Erythroblast (primary cell): ENCODE data around the gene ENGASE.
"Not testable (repeated sequence)": the region's sequence is repeated elsewhere in the genome, so short reads cannot be mapped to it uniquely, and the experiment has no call there.

ENCODE experiments used
- DNase-seq, 2 experiments: peaks; one replicate each; lab custom pipeline; 2025; lab: John Stamatoyannopoulos, UW
- GATA1 ChIP-seq: IDR thresholded peaks from 2 replicates; pipeline ENCODE4 v1.6.1; 2011; ENCODE audit warnings: low read depth, mild to moderate bottlenecking, control low read depth, low read length, moderate library complexity
- POLR2A ChIP-seq: IDR thresholded peaks from 2 replicates; pipeline ENCODE4 v1.6.1; 2011; ENCODE audit warnings: mild to moderate bottlenecking, low read length

Gene ENGASE

DNA sequence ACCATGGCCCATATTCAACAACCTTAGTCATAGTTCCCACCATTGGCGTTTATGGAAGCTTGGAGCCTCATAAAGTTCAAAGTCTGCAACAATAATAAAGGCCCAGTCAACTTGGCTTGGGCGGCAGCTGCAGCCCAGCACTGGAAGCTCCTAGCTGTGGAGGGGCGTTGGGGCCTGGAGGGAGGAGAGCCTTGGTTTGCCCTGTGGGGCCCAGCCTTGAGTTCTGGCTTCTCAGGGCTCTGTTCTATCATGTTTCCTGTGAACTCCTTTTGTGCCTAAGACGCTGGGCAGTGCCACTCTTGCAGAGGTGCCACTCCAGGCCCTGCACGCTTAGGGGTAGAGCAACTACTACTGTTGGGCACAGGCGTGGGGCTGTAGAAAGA, 927 bp upstream of the ENGASE start:
- no peak for TF ChIP-seq POLR2A
- TF ChIP-seq GATA1: no peak
- no peak for DNase-seq

DNA sequence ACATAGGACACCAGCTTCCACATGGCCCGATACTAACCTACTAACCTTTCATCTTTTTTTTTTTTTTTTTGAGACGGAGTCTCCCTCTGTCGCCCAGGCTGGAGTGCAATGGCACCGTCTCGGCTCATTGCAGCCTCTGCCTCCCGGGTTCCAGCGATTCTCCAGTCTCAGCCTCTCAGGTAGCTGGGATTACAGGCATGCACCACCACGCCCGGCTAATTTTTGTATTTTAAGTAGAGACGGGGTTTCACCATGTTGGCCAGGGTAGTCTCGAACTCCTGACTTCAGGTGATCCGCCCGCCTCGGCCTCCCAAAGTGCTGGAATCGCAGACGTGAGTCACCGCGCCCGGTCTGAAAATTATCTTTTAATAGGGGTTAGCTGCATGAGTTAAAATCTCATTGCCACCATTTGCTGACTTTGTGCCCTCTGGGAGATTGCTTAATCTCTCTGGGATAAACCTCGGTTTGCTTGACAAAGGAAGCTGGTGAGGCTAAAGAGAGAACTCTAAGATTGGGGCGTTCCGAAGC, 439 bp upstream of the ENGASE start:
- not testable (repeated sequence) for DNase-seq

DNA sequence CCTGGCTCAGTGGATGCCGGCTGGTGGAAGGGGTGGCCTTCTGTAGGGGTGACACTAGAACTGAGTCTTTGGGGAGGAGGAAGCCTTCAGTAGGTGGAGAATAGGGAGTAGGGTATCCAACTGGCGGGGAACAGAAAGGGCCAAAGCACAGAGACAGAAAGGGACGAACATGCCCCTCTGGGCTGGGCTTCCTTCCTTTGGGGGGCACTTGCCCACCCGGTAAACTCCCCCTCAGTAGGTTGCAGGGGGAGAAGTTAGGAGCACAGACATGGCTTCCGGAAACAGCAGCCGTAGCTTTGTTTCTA, 774 bp downstream of the ENGASE start:
- no peak for TF ChIP-seq POLR2A
- no peak for TF ChIP-seq GATA1
- DNase-seq: no peak

DNA sequence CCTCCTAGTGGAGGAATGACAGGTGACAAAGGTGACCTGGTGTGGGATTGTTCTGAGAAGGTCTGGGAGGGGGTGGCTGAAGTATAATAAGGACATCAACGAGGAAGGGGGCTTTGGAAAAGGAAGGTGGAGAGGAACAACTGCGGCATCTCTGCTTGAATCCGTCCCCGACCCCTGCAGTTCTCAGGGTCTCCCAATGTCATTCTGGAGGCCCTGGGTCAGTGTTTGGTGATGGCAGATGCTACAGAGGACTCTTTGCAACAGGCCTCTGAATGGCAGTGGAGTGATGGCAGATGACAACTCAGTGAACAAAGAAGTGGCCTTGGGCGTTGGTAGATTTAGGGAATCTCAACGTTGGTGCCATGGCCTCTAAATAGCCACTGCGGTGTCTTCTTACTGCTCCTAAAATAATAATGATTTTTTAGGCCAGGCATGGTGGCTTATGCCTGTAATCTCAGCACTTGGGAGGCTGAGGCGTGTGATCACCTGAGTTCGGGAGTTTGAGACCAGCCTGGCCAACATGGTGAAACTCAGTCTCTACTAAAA, 1.3 kb downstream of the ENGASE start:
- TF ChIP-seq POLR2A: no peak
- no peak for TF ChIP-seq GATA1

DNA sequence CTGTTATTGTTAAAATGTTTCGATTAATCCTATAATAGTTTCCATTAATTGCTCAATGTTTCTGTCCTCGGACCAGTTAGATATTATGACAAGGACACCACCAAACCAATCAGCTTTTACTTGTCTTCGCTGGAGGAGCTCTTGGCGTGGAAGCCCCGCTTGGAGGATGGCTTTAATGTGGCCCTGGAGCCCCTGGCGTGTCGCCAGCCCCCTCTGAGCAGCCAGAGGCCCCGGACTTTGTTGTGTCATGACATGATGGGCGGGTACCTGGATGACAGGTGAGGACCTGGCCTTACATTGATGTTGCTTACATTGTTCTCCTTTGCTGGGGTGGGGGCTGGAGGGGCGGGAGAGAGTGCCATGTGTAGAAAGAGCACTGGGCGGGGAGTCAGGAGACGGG, 3.0 kb downstream of the ENGASE start:
- no peak for DNase-seq
- no peak for TF ChIP-seq POLR2A
- TF ChIP-seq GATA1: no peak

More for the DNA sequence above, 1.3 kb downstream of the ENGASE start:
- no peak for DNase-seq

DNA sequence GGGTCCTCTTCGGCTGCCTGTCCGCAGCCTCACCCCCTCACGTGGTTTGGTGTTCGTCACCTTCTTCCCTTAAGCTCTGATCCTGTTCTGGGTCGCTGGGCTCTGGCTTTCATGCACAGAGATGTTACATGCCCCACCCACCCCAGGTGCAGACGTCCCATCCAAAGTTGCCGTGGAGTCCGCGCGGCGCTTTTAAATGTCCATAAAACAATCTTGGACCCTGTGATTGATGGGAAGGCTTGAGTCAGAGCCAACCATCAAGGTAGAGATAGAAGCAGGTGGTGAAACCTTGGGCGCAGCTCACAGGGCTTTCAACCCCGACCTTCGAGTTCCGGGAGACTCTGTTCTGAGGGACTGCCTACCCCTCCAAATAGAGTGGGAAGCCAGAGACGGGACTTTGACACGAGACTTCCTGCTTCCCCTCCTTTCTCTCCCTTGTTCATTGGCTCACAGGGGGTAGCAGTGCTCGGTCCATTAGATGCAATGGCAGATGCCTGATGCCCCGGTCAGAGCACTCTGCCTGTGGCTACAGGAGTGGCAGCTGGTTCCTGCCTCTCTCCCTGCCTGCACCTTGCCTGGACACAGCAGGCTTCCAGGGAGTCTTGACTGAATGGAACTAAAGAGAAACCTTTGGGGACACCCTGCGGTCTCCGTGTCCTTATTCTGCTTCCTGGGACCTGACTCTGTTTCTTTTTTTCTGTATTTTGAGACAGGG, 4.0 kb downstream of the ENGASE start:
- no peak for TF ChIP-seq GATA1
- no peak for TF ChIP-seq POLR2A
- no peak for DNase-seq

DNA sequence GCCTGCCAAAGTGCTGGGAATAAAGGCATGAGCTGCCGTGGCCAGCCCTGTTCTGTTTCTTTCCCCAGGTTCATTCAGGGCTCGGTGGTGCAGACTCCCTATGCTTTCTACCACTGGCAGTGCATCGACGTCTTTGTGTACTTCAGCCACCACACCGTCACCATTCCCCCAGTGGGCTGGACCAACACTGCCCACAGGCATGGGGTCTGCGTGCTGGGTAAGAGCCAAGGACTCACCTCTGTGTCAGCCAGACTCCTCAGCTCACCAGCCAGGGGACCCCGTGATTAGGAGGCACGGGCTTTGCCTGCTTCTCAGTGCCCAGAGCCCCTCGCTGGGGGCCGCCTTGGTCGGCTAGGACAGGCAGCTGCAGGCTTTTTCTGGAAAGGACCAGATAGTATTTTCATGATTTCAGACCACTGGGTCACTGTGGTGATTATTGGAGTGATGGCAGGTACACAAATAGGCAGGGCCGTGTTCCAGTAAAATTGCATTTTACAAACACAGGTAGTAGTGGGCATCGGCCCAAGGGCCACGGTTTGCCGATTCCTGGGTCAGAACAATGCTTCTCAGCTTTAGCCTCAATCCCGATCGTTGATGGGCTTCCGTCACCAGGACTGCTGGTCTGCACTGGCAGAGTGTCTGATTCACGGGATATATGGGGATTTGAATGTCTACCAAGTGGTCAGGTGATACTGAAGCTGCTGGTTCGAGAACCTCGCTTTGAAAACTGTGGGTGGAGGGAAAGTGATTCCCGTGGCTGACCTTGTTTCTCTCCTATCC, 5.0 kb downstream of the ENGASE start:
- DNase-seq: no peak
- TF ChIP-seq POLR2A (no peak), GATA1 (no peak)

DNA sequence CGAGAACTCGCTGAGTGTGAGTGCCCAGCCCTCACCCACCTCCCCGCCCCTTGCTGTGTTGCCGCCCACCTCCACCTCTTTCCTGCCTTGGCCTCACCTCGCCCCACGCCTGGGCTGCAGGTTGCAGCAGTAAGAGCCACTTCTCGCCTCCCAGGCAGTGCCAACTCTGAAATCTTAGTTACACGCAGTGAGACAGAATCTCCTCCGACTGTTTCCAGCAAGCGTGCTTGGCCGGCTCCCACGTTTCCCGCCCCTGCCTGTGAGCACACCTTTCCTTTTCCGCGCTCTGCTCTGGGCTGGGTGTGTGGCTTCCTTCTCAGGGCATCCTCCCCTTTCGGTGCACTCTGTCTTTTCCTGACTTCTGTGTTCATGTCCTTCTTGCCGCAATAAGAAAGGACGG, 5.7 kb downstream of the ENGASE start:
- TF ChIP-seq GATA1 (no peak), POLR2A (no peak)
- no peak for DNase-seq

DNA sequence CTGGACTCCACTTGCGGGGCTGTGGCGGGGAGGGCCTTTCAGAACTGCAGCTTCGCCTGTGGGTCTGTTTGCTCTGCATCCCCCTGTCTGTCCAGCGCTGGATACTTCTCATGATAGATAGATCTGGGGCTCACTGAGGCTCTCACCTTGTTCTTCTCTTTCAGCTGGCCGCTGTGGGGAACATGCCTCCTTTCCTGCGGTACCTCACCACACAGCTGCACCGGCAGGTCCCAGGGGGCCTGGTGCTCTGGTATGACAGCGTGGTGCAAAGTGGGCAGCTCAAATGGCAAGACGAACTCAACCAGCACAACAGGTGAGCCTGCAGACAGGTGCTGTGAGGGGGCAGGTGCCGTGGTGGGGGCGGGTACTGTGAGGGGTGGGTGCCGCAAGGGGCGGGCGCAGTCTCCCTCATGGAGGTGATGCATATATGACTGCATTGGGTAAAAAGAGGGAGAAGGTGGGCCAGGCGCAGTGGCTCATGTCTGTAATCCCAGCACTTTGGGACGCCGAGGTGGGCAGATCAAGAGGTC, 6.2 kb downstream of the ENGASE start:
- TF ChIP-seq GATA1: no peak
- no peak for TF ChIP-seq POLR2A

DNA sequence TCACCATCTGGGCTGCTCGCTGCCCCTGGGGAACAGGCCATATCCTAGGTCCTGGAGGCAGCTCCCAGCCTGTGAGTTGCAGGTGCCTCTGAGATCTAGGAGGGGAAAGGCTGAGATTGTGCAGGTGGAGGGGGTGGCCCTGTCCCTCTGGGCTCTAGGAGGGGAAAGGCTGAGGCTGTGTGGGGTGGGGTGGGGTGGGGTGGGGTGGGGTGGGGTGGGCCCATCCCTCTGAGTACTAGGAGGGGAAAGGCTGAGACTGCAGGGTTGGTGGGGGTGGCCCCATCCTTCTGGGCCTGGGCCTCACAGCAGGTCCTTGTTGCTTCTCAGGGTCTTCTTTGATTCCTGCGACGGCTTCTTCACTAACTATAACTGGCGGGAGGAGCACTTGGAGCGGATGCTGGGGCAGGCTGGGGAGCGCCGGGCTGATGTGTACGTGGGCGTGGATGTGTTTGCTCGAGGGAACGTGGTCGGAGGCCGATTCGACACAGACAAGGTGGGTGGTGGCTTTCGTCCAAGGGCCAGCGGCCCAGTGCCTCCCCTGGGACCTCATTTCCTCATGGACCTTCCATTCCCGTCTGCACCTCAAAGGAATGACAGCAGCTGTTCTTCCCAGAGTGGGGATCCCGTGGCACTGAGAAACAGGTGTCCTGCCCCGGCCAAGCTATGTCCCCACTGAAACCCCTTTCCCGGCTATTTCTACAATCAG, 7.1 kb downstream of the ENGASE start:
- DNase-seq: no peak
- TF ChIP-seq GATA1 (no peak), POLR2A (no peak)

More for the DNA sequence above, 6.2 kb downstream of the ENGASE start:
- DNase-seq: no peak

DNA sequence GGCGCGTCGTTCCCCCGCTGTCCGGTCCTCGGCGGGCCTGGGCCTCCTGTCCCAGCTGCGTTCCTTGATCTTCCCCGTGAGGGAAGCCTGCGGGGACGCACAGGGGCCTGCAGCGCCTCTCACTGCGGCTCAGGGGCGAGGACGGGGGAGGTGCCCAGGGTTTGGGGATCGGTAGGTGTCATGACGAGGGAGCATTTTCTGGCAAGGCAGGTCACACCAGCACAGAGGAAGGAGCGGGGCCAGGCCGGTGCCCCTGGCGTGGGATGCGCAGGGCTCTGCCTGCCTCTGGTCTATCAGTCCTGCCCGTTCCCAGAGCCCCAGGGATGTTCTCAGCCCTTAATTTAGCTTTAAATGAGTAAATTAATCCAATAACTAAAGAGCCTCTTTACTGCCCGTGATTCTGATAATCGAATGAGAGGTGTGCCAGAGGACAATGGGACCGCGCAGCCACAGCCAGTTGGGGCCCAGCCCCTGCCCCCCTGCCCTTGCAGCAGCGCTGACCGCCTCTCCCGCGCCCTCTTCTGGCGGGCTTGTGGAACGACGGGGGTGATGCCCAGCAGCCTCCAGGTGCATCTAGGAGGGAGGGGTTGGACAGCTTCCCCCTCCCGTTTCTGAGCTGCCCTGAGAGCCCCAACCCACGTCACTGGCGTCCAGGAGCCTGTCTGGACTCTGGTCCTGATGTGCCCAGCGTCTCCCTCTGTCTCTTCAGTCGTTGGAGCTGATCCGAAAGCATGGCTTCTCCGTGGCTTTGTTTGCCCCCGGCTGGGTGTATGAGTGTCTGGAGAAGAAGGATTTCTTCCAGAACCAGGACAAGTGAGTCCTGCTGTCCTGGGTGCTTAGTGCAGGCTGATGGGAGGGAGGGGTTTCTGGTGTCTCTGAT, 7.9 kb downstream of the ENGASE start:
- peak; percentile 35 to 62 for DNase-seq
- TF ChIP-seq POLR2A (no peak), GATA1 (no peak)

DNA sequence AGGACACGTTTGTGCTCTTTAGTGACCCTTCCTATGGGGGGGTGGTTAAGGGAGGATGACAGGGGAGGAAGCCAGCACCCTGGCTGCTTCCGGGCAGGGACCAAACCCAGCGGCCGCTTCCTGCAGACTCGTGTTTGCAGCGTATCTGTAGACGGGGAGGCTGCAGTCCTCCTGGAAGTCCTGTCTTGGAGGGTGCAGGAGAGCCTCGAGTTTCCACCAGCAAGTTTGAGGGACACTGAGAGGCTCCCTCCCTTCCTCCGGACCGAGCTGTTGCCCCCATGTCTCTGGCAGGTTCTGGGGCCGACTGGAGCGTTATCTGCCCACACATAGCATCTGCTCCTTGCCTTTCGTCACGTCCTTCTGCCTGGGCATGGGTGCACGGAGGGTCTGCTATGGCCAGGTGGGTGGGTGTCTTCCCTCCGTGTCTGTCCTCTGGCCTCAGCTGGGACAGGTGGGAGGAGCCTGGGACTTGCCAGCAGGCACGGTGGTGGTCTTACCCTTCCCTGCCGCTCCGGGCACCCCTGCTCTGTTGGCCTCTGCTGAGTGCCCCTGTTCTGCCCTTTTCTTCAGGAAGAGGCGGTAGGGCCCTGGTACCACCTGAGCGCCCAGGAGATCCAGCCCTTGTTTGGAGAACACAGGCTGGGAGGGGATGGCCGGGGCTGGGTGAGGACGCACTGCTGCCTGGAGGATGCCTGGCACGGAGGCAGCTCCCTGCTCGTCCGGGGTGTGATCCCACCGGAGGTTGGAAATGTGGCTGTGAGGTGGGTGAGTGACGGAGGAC, 8.8 kb downstream of the ENGASE start:
- DNase-seq: no peak
- no peak for TF ChIP-seq POLR2A
- no peak for TF ChIP-seq GATA1
